Thoracic aorta (tissue), 2 donors: ENCODE data around the gene UBA52. TPM values are rescaled to one million over a fixed set of nuclear protein-coding genes. Genes with fewer than 3 reads are reported as not detected.

Experiments used
- ATAC-seq: fragments of 150-250 bp; one replicate; pipeline ENCODE4 v1.8.0; 2017; ENCODE audit warnings: low read depth; ENCODE audit not compliant: insufficient number of reproducible peaks, low FRiP score
- DNase-seq: peaks from one replicate; pipeline ENCODE4 v3.0.0-alpha.2; 2020; ENCODE audit warnings: low spot score
- H3K27ac ChIP-seq, 2 donors: fragments of 200-600 bp; sonication (generic); 1 replicate in 1 of 2; 2 replicates in 1 of 2; pipeline ENCODE4 v1.5.1; 2016; ENCODE audit warnings: mild to moderate bottlenecking in 2 of 2, moderate library complexity in 2 of 2
- H3K27me3 ChIP-seq: fragments of 200-600 bp; sonication (generic); replicated peaks from 2 replicates; pipeline ENCODE4 v1.6.0; 2016; ENCODE audit warnings: mild to moderate bottlenecking; ENCODE audit not compliant: insufficient read depth
- H3K36me3 ChIP-seq: fragments of 200-600 bp; sonication (generic); one replicate; pipeline ENCODE4 v1.5.1; 2016
- H3K4me1 ChIP-seq, 2 donors: fragments of 200-600 bp; sonication (generic); 1 replicate in 1 of 2; 2 replicates in 1 of 2; pipeline versions ENCODE4 v1.5.1 to v1.6.0; 2016; ENCODE audit warnings: low read depth in 2 of 2, mild to moderate bottlenecking in 1 of 2; ENCODE audit not compliant: control insufficient read depth in 1 of 2
- H3K4me3 ChIP-seq: fragments of 200-600 bp; sonication (generic); 2 replicates; pipeline ENCODE4 v1.5.1; 2016; ENCODE audit warnings: mild to moderate bottlenecking
- H3K9me3 ChIP-seq: fragments of 200-600 bp; sonication (generic); 2 replicates; pipeline ENCODE4 v1.5.1; 2016
- CTCF ChIP-seq: fragments of 200-600 bp; sonication (generic); IDR thresholded peaks from one replicate; pipeline ENCODE4 v1.5.1; 2019; ENCODE audit warnings: antibody characterized with exemption
- total RNA-seq, 2 donors: library from RNA; depleted of rRNA; stranded (reverse); fragments of >200 nt; gene quantifications; one replicate each; pipeline versions ENCODE4 v1.1.0 to v1.2.3, GENCODE V29; 2016

The UBA52 gene
- total RNA-seq, 2 donors from 2014 or later, result 306 to 438 TPM

GRCh38 chr19:18604820-18605159 lies 33.1 kb downstream of the UBA52 start:
- no peak for ATAC-seq
- Histone ChIP-seq H3K27me3 (peaks cover 30% of the 10 kb centered on the region), H3K4me3 (peak overlapping the region; percentile 56)

GRCh38 chr19:18605196-18605545 lies 33.5 kb downstream of the UBA52 start:
- peak overlapping the region; percentile 56 for H3K4me3 ChIP-seq
- H3K27me3 ChIP-seq, result peaks cover 34% of the 10 kb centered on the region
- no peak overlapping the region for H3K27ac ChIP-seq
- H3K9me3 ChIP-seq, result no peaks in the 10 kb centered on the region
- no peak for TF ChIP-seq CTCF
- no peak for DNase-seq
- no peaks in the 10 kb centered on the region for H3K36me3 ChIP-seq
- H3K4me1 ChIP-seq, result peaks cover 4 to 37% of the 10 kb centered on the region in 2 donors
- ATAC-seq, result no peak

More at GRCh38 chr19:18604820-18605159, 33.1 kb downstream of the UBA52 start:
- no peak for TF ChIP-seq CTCF
- H3K9me3 ChIP-seq, result no peaks in the 10 kb centered on the region
- no peaks in the 10 kb centered on the region for H3K36me3 ChIP-seq
- peaks cover 4 to 37% of the 10 kb centered on the region in 2 donors for H3K4me1 ChIP-seq
- no peak overlapping the region for H3K27ac ChIP-seq
- no peak for DNase-seq

- peaks cover 4 to 37% of the 10 kb centered on the region in 2 donors for H3K4me1 ChIP-seq
- no peak overlapping the region for H3K27ac ChIP-seq
- no peaks in the 10 kb centered on the region for H3K36me3 ChIP-seq
- H3K27me3 ChIP-seq, result peaks cover 39% of the 10 kb centered on the region
- TF ChIP-seq CTCF, result no peak
- peak overlapping the region; percentile 56 for H3K4me3 ChIP-seq
- no peak for ATAC-seq
- H3K9me3 ChIP-seq, result no peaks in the 10 kb centered on the region
- DNase-seq, result no peak
Measured at GRCh38 chr19:18605546-18606280, 34.1 kb downstream of the UBA52 start.

- no peak for DNase-seq
- Histone ChIP-seq H3K4me3 (peak within 1 kb of the TSS; percentile 64), H3K27me3 (peaks cover 46% of the 10 kb centered on the region), H3K27ac (no peak within 1 kb of the TSS), H3K9me3 (no peaks in the 10 kb centered on the region), H3K36me3 (no peaks in the 10 kb centered on the region), H3K4me1 (peaks cover 4 to 37% of the 10 kb centered on the region in 2 donors)
- TF ChIP-seq CTCF, result no peak
- ATAC-seq, result no peak
Measured at GRCh38 chr19:18606281-18607225, 34.9 kb downstream of the UBA52 start, which contains the start of gene CRLF1. TSS of gene CRLF1 (minus strand) at chr19:18606799. CDS start at chr19:18606656, 143 bp downstream.
